ENCODE measurements around the gene GAB2.

DNA sequence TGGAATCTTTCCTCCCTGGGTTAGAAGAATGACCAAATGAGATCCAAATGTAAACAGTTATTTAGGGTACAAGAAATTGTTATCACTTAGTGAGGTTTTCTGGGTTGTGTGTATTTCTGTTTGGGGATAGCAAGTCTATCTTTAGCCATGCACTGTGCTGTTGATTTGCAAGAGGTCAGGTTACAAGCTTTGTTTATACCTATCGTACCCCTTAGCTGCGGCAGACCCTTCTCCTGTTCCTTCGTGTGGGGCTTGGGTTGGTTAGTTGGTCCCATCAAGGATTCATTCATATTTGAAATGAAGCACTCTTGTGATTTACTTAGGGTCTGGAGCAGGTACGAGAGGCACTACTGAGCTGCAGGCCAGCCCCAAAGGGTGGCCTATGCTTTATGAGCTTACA lies 156.3 kb downstream of the GAB2 start:
- TF ChIP-seq POLR2A (IDR thresholded peaks at IDR 0.05): no peak
- TF ChIP-seq, protein P1, sequence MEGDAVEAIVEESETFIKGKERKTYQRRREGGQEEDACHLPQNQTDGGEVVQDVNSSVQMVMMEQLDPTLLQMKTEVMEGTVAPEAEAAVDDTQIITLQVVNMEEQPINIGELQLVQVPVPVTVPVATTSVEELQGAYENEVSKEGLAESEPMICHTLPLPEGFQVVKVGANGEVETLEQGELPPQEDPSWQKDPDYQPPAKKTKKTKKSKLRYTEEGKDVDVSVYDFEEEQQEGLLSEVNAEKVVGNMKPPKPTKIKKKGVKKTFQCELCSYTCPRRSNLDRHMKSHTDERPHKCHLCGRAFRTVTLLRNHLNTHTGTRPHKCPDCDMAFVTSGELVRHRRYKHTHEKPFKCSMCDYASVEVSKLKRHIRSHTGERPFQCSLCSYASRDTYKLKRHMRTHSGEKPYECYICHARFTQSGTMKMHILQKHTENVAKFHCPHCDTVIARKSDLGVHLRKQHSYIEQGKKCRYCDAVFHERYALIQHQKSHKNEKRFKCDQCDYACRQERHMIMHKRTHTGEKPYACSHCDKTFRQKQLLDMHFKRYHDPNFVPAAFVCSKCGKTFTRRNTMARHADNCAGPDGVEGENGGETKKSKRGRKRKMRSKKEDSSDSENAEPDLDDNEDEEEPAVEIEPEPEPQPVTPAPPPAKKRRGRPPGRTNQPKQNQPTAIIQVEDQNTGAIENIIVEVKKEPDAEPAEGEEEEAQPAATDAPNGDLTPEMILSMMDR (IDR thresholded peaks at IDR 0.05): no peak
